ES-I3 (cell line): ENCODE data around the gene TOP1.

Experiments
- H3K36me3 ChIP-seq: 2 replicates; pipeline ENCODE4 v1.6.1; 2013; ENCODE audit warnings: mild to moderate bottlenecking, low read length, control low read depth, moderate library complexity; ENCODE audit not compliant: insufficient read depth
- H3K4me1 ChIP-seq: 2 replicates; pipeline ENCODE4 v1.6.1; 2013; ENCODE audit warnings: mild to moderate bottlenecking, control low read depth, low read length; ENCODE audit not compliant: insufficient read depth
- H3K9ac ChIP-seq: 2 replicates; pipeline ENCODE4 v1.6.1; 2013; ENCODE audit warnings: low read depth, mild to moderate bottlenecking, low read length, moderate library complexity
- H3K9me3 ChIP-seq: 2 replicates; pipeline ENCODE4 v1.6.1; 2013; ENCODE audit warnings: mild to moderate bottlenecking, low read length, moderate library complexity; ENCODE audit not compliant: control insufficient read depth, insufficient read depth

TOP1 gene

DNA sequence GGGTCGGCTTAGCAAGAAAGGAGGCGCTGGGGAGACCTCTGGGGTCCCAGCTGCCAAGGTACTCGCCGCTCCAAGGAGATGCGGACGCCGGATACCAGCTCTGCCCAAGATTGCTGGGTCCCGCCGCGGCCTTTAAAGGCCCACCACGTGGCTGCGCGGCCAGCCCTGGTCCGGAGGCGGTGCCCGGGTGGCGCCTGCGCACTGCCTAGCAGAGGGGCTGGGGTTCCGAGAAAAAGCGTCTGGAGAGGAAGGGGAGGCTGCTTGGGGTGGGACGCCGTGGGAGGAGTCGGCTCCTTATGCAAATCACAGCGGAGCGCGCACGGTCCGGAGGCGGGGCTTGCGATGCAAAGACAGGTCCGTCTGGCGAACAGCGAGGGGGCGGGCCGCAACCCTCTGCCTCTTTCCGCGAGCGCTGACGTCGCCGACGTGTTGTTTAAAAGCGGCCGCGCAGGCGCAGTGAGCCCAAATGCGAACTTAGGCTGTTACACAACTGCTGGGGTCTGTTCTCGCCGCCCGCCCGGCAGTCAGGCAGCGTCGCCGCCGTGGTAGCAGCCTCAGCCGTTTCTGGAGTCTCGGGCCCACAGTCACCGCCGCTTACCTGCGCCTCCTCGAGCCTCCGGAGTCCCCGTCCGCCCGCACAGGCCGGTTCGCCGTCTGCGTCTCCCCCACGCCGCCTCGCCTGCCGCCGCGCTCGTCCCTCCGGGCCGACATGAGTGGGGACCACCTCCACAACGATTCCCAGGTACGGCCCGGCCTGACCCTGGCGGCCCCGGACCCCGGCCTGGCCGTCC is at the start of gene TOP1:
Gene TOP1 (plus strand): TSS at position 464 of the 791 bp plus-strand sequence. CDS start 246 bp downstream, at position 710.
- Histone ChIP-seq H3K9ac (peak within 1 kb of the TSS; percentile 99), H3K36me3 (peaks cover 12% of the 10 kb centered on the region), H3K9me3 (no peaks in the 10 kb centered on the region), H3K4me1 (peaks cover 31% of the 10 kb centered on the region)

DNA sequence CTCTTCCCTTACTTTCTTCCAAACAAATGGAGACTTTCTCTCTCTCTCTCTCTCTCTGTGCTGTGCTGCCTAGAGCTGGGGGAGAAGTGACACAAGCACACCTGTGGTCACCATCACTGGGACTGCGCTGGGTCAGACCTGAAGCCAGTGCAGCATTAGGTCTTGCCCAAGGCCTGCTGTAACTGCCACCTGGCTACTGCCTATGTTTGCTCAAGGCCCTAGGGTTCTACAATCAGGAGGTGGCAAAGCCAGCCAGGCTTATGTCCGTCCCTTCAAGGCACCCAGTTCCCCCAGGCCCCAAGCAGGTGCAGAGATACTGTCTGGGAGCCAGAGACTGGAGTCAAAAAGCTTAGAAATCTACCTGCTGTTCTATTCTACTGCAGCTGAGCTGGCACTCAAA is 49.4 kb upstream of the TOP1 start:
- Histone ChIP-seq H3K9ac (no peak overlapping the region), H3K4me1 (no peaks in the 10 kb centered on the region), H3K9me3 (peaks cover 1% of the 10 kb centered on the region), H3K36me3 (no peaks in the 10 kb centered on the region)

DNA sequence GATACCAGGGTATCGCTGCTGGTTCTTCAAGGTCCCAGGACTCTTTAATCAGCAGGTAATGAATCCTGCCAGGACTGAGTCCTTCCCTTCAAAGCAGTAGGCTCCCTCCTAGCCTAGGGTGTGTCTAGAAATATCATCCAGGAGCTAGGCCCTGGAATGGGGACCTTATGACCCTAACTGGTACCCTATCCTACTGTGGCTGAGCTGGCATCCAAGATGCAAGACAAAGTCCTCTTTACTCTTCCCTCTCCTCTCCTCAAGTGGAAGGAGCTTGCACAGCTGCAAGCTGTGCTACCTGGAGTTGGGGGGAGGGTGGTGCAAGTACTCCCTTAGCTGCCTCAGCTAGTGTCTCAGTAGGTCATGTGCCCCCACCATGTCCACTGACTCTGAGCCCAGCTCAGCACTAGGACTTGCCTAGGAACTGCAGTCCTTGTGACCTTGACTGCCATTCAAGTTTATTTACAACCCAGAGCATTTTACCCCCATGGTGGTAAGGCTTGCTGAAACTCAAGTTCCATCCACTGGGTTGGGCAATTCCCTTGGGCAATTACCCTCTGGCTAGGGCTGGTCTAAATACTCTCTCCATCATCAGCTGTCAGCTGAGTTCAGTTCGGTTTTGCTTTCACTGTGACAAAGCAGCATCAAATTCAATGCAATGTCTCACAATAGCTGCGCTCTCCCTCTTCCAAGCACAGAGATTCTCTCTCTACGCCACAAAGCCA is 48.4 kb upstream of the TOP1 start:
- Histone ChIP-seq H3K9ac (no peak overlapping the region), H3K9me3 (peaks cover 7% of the 10 kb centered on the region), H3K4me1 (no peaks in the 10 kb centered on the region), H3K36me3 (no peaks in the 10 kb centered on the region)

DNA sequence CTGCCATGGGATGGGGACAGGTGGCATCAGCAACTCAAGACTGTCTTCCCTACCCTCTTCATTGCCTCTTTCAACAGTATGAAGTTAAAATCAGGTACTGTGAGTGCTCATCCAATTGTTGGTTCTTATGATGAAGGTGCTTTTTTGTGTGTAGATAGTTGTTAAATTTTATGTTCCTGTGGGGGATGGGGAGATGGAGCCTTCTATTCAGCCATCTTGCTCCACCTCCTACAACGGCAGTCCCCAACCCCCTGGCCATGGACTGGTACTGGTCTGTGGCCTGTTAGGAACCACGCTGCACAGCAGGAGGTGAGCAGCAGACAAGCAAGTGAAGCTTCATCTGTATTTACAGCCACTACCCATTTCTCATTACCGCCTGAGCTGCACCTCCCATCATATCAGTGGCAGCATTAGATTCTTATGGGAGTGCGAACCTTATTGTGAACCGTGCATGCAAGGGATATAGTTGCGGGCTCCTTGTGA is 47.8 kb upstream of the TOP1 start:
- Histone ChIP-seq H3K4me1 (no peaks in the 10 kb centered on the region), H3K36me3 (no peaks in the 10 kb centered on the region), H3K9ac (no peak overlapping the region), H3K9me3 (peaks cover 7% of the 10 kb centered on the region)

DNA sequence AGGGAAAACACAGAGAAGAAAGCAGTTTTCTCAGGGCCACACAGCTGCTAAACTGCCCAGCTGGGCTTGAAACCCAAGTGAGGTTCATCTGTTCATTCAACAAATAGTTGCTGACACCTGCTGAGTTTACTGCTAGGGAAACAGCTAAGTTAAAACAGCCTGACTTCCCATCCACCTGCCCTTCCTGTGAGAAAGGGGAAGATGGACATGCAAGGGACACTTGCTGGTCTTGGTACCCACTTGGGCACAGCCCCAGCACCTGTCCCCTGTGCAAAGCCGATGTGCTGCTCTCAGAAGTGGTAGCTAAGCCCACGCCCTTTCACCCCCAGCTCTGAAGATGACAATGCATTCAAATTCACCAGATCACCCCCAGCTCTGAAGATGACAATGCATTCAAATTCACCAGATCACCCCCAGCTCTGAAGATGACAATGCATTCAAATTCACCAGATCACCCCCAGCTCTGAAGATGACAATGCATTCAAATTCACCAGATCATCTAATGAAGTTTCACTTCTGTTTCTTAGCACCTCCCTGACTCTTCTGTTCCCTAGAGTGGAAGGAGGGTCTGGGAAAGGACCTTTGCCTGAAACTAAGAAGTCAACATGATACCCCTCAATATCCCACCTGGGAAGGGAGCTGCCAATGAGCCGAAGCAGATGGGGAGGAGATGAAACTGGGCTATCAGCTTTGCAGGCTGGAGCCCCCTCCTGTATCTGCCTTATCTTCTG is 46.0 kb upstream of the TOP1 start:
- Histone ChIP-seq H3K36me3 (no peaks in the 10 kb centered on the region), H3K9ac (no peak overlapping the region), H3K4me1 (no peaks in the 10 kb centered on the region), H3K9me3 (peaks cover 7% of the 10 kb centered on the region; the same call in 1 of the 2 replicates)

DNA sequence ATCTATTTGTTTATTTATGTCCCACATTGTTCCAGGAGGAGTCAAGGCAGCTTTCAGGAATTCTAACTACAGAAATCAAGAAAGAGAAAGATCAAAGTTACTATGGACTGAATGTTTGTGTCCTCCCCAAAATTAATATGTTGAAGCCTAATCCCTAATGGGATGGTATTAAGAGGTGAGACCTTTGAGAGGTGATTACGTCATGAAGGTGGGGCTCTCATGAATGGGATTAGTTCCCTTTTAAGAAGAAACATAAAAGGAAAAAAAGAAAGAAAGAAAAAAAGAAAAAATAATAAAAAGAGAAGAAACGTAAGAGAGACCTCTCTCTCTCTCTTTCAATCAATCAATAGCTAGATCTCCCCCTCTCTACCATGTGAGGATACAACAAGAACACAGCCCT is 44.7 kb upstream of the TOP1 start:
- Histone ChIP-seq H3K9me3 (peaks cover 7% of the 10 kb centered on the region; the same call in 1 of the 2 replicates), H3K36me3 (no peaks in the 10 kb centered on the region), H3K9ac (no peak overlapping the region), H3K4me1 (no peaks in the 10 kb centered on the region)

DNA sequence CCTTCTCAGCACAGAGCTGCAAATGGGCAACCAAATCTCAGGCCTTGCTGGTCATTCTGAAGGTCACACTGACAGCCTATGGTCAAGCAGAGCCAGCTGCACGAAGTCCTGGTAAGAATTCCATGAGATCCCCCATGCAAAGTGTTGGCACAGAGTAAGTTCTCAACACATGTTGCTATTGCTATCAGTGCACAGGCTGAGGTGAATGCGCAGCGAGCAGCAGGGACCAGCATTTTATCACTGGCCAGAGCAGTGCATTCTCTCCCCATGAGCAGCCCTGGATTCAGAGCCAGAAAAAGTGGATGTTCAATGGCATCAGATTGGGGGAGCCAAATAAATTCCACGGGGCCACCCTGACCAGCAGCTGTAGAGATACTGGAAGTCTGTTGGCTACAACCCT is 44.1 kb upstream of the TOP1 start:
- no peaks in the 10 kb centered on the region for H3K4me1 ChIP-seq
- peaks cover 7% of the 10 kb centered on the region; the same call in 1 of the 2 replicates for H3K9me3 ChIP-seq
- no peak overlapping the region for H3K9ac ChIP-seq
- H3K36me3 ChIP-seq = no peaks in the 10 kb centered on the region

DNA sequence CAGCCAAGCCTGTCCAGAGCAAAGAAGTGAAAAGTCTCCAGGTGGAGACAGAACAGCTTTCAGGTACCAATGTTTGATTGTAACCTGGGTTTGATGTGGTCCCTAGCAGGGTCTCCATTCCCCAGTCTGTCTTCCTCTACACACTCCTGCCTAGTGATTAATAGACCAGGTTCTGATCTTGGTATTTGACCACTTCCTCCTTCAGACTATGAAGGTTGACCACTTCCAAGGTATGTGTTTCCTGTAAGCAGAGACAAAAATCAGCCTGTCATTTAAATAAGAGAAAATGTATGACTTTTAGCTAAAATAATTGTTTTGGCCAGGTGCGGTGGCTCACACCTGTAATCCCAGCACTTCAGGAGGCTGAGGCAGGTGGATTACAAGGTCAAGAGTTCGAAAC is 41.8 kb upstream of the TOP1 start:
- H3K4me1 ChIP-seq = peaks cover 10% of the 10 kb centered on the region; the same call in 1 of the 2 replicates
- H3K9ac ChIP-seq = no peak overlapping the region
- H3K9me3 ChIP-seq = peaks cover 7% of the 10 kb centered on the region; the same call in 1 of the 2 replicates
- H3K36me3 ChIP-seq = no peaks in the 10 kb centered on the region

DNA sequence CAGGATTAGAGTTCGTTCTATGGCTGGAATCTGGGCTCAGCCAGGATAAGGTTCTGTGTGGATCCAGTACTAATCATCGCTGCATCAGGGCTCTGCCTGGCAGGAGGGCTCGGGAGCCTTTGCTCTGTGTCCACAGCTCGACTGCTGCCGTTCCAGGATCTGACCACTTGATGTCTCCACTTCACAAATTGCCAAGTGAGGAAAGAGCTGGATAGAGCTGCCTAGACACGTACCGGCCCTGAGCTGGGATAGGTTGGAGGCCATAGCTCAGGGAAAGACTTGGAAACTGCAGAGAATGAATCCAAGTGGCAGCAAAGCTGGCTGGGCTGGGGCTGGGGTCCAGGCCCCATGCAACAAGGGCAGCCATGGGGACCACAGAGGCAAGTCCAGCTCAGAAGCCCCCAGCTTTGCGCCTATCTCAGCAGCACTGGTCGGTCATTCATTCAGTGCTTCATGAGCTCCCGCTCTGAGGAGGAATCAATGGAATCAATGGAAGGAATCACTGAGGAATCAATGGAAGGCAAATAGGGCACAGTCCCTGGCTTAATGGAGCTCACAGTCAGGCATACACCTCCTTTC is 38.0 kb upstream of the TOP1 start:
- Histone ChIP-seq H3K9ac (no peak overlapping the region), H3K9me3 (no peaks in the 10 kb centered on the region), H3K36me3 (no peaks in the 10 kb centered on the region), H3K4me1 (peaks cover 12% of the 10 kb centered on the region; the same call in 1 of the 2 replicates)

DNA sequence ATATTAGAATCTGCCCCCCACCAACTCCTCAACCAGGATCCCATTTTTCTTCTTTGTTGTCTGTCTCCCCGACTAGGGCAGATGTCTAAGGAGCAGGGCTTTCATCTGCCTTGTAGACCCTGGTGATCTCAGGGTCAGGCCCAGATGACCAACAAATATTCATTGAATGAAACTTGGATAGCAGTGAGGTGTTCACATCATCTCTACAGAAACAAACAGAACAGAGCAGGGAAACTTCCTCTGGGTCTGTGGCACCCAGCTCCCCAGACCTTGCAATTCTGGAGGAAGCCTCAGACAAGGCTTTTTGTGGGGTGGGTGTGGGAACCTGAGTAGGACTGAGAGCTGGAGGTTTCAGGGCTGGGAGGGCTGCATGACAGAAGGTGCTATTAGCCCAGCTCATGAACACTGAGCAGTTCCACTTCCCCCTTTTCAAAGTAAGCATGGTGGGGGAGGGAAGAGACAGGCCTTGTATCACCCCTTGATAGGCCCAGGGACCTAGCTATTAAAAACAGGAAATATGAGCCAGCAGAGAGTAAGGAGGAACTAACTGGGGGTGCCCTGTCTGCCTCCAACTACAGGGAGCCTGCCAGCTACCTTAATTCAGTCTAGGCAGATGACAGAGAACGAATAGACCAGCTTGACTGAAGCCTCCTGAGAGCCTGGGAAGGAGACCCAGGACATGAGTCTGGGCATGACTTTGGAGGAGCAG is 37.3 kb upstream of the TOP1 start:
- Histone ChIP-seq H3K36me3 (no peaks in the 10 kb centered on the region), H3K9me3 (no peaks in the 10 kb centered on the region), H3K9ac (no peak overlapping the region), H3K4me1 (peaks cover 12% of the 10 kb centered on the region; the same call in 1 of the 2 replicates)

DNA sequence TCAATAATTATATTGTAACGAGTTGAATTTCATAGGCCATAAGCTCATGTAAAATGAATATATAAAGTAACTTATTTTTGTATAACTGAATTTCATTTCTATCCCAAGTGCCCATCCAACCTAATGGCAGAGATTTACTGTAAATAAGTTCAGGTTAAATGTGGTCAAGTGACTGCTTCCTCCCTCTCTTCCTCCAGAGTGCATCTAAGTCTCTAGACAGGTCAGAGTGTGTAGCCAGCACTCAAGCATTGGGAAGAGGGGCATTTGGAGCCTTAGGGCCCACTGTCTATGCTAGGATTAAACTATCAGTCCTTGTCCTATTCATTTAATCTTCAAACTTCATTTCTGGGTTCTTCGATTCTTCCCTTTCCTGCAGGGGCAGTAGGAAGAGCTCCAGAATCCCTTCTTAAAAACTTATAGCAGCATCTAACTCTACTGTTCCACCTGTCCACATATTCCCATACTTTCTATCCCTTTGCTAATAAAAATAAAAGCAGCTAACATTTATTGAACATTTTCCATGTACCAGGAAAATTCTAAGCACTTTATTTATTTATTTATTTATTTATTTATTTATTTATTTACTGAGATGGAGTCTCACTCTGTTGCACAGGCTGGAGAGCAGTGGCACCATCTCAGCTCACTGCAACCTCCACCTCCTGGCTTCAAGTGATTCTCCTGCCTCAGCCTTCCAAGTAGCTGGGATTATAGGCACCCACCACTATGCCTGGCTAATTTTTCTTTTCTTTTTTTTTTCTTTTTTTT is 36.1 kb upstream of the TOP1 start:
- Histone ChIP-seq H3K9ac (no peak overlapping the region), H3K9me3 (no peaks in the 10 kb centered on the region), H3K36me3 (no peaks in the 10 kb centered on the region), H3K4me1 (peaks cover 20% of the 10 kb centered on the region)

DNA sequence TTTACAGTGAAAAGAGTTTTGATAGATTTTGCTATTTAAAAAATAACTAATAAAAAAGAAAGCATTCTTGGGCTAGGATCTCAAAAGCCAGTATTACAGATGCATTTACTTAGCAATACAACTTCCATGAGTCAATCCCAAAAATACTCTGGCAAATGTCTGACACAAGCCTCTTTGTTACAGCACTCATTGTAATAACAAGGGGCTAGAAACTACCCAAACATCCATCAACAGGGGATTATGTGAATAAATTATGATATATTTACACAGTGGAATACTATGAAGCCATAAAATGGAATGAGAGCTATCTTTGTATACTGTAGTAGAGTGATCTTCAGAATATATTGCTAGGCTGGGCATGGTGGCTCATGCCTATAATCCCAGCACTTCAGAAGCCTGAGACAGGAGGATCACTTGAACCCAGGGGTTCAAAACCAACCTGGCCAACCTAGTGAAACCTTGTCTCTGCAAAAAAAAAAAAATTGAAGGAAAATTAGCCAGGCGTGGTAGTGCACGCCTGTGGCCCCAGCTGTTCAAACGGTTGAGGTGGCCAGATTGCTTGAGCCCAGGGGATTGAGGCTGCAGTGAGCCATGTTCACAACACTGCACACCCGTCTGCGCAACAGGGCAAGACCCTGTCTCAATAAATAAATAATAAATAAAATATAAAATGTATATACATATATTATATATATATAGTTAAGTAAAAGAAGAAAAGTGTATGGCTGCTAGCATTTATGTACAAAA is 34.7 kb upstream of the TOP1 start:
- H3K4me1 ChIP-seq = peaks cover 20% of the 10 kb centered on the region
- H3K9ac ChIP-seq = no peak overlapping the region
- no peaks in the 10 kb centered on the region for H3K9me3 ChIP-seq
- no peaks in the 10 kb centered on the region for H3K36me3 ChIP-seq
